Sigmoid colon (tissue), 4 donors: Measurements from ENCODE around the gene TSACC.

Experiments used
- EP300 ChIP-seq, 4 donors: sonication (generic); formaldehyde crosslinking; IDR thresholded peaks; one replicate each; pipeline ENCODE4 v1.6.1; 2017; ENCODE audit warnings: antibody characterized with exemption in 4 of 4
- POLR2A ChIP-seq, 2 donors: fragments of 450-650 bp; IDR thresholded peaks; one replicate each; pipeline ENCODE4 v1.6.1; 2016; ENCODE audit warnings: antibody characterized with exemption in 2 of 2, mild to moderate bottlenecking in 2 of 2, moderate library complexity in 2 of 2
- POLR2AphosphoS5 ChIP-seq, 4 donors: sonication (generic); formaldehyde crosslinking; IDR thresholded peaks; one replicate each; pipeline ENCODE4 v1.6.1; 2017; ENCODE audit warnings: antibody characterized with exemption in 4 of 4
- TF ChIP-seq, protein P1 (sequence below), 4 experiments: fragments of 450-650 bp in 3 of 4; fragments of 200-600 bp in 1 of 4; IDR thresholded peaks; one replicate each; pipeline ENCODE4 v1.5.1; 2016 to 2019; ENCODE audit warnings: antibody characterized with exemption in 4 of 4, mild to moderate bottlenecking in 3 of 4, moderate library complexity in 2 of 4

DNA sequence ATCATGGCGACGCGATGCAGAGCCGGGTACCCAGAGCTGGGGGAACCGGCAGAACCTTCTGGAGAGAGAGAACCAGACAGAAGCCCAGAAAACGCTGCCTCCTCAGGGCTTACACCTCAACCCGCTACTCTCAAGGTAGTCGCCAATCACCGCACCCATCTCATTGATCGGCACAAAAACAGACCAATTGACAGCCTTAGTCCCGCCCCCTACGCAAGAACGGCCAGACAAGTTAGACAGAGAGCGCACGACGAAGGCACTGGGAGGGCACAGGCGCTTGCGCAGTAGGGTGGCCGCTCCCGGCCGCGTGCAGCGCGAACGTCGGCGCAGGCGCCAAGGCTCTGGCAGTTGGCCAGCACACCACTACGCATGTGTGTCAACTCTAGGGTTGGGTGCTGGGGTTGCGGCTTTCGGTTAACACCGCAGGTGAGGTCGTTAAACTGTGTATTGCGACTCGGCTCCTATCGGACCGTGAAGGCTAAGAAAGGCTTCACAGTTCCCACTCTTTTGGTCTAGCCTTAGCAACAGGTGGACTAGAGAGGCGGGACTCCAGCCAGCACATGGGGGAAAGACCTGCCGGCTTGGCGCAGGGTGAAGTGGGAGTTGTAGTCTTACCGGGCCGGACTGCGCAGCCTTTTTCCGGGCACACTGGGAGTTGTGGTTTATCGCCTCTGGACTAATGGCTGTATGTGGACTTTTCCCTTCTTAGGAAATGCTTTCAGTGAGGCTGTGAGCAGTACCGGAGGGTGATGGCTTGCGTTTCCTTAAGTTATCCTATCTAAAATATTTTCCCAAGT is at the start of gene TSACC, which contains the start of gene CCT3:
- TF ChIP-seq POLR2AphosphoS5 (IDR thresholded peaks at IDR 0.05) (peak; percentile 69 to 86 (median 80)), POLR2A (IDR thresholded peaks at IDR 0.05) (peak; percentile 53 to 65), EP300 (IDR thresholded peaks at IDR 0.05) (no peak)
- TF ChIP-seq, protein P1, sequence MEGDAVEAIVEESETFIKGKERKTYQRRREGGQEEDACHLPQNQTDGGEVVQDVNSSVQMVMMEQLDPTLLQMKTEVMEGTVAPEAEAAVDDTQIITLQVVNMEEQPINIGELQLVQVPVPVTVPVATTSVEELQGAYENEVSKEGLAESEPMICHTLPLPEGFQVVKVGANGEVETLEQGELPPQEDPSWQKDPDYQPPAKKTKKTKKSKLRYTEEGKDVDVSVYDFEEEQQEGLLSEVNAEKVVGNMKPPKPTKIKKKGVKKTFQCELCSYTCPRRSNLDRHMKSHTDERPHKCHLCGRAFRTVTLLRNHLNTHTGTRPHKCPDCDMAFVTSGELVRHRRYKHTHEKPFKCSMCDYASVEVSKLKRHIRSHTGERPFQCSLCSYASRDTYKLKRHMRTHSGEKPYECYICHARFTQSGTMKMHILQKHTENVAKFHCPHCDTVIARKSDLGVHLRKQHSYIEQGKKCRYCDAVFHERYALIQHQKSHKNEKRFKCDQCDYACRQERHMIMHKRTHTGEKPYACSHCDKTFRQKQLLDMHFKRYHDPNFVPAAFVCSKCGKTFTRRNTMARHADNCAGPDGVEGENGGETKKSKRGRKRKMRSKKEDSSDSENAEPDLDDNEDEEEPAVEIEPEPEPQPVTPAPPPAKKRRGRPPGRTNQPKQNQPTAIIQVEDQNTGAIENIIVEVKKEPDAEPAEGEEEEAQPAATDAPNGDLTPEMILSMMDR (IDR thresholded peaks at IDR 0.05) = no peak
